Liver (tissue), 9 donors: ENCODE results near the gene SDF4. TPM values are rescaled to one million over a fixed set of nuclear protein-coding genes. Genes with fewer than 3 reads are reported as not detected.

Source experiments
- DNase-seq: peaks from one replicate; pipeline ENCODE4 v3.0.0-alpha.2; 2017; ENCODE audit warnings: low spot score
- H3K27ac ChIP-seq, 2 donors: one replicate each; pipeline ENCODE4 v1.7.0; 2013; ENCODE audit warnings: inconsistent platforms in 2 of 2, low read length in 2 of 2, control low read depth in 1 of 2, low read depth in 1 of 2, mild to moderate bottlenecking in 1 of 2
- H3K27me3 ChIP-seq, 4 donors: one replicate each; pipeline versions ENCODE4 v1.6.1 to v1.7.0; 2013; ENCODE audit warnings: low read length in 3 of 4, inconsistent platforms in 1 of 4, mild to moderate bottlenecking in 1 of 4, moderate library complexity in 1 of 4; ENCODE audit not compliant: control insufficient read depth in 4 of 4, insufficient read depth in 4 of 4
- H3K36me3 ChIP-seq, 4 donors: one replicate each; pipeline versions ENCODE4 v1.6.1 to v1.7.0; 2013; ENCODE audit warnings: low read length in 3 of 4, mild to moderate bottlenecking in 3 of 4, low read depth in 1 of 4, moderate library complexity in 1 of 4; ENCODE audit not compliant: control insufficient read depth in 4 of 4, insufficient read depth in 3 of 4
- H3K4me1 ChIP-seq, 4 donors: one replicate each; pipeline versions ENCODE4 v1.6.1 to v1.7.0; 2013; ENCODE audit warnings: low read length in 3 of 4, mild to moderate bottlenecking in 3 of 4, moderate library complexity in 1 of 4; ENCODE audit not compliant: control insufficient read depth in 4 of 4, insufficient read depth in 4 of 4
- H3K4me3 ChIP-seq, 3 donors: one replicate each; pipeline versions ENCODE4 v1.6.1 to v1.7.0; 2013; ENCODE audit warnings: low read length in 3 of 3, control low read depth in 1 of 3, low read depth in 1 of 3, mild to moderate bottlenecking in 1 of 3
- H3K9ac ChIP-seq, 2 donors: one replicate each; pipeline ENCODE4 v1.7.0; 2013; ENCODE audit warnings: low read length in 2 of 2, mild to moderate bottlenecking in 2 of 2, moderate library complexity in 2 of 2, control low read depth in 1 of 2, low read depth in 1 of 2
- H3K9me3 ChIP-seq, 4 donors: one replicate each; pipeline versions ENCODE4 v1.6.1 to v1.7.0; 2013; ENCODE audit warnings: low read length in 3 of 4; ENCODE audit not compliant: control insufficient read depth in 4 of 4
- CTCF ChIP-seq: fragments of 150-350 bp; IDR thresholded peaks from 2 replicates; pipeline ENCODE4 v1.5.1; 2017; ENCODE audit warnings: improper control_type of control experiment, low read depth, low read length; ENCODE audit not compliant: missing input control
- FOXA1 ChIP-seq: IDR thresholded peaks from 2 replicates; pipeline ENCODE4 v1.6.1; 2016; ENCODE audit warnings: antibody characterized with exemption
- FOXA2 ChIP-seq: IDR thresholded peaks from 2 replicates; pipeline ENCODE4 v1.6.1; 2016; ENCODE audit warnings: antibody characterized with exemption
- GABPA ChIP-seq, 2 donors: IDR thresholded peaks in 1 of 2; conservative IDR thresholded peaks in 1 of 2; 2 replicates each; pipeline ENCODE4 v1.6.1; 2016; ENCODE audit warnings: antibody characterized with exemption in 2 of 2, mild to moderate bottlenecking in 1 of 2, moderate library complexity in 1 of 2
- HNF4A ChIP-seq, 2 donors: conservative IDR thresholded peaks; 2 replicates each; pipeline ENCODE4 v1.6.1; 2016; ENCODE audit warnings: antibody characterized with exemption in 2 of 2, mild to moderate bottlenecking in 2 of 2
- HNF4G ChIP-seq: IDR thresholded peaks from 2 replicates; pipeline ENCODE4 v1.6.1; 2016; ENCODE audit warnings: antibody characterized with exemption
- JUND ChIP-seq, 2 donors: IDR thresholded peaks; 2 replicates each; pipeline ENCODE4 v1.6.1; 2016; ENCODE audit warnings: antibody characterized with exemption in 2 of 2
- REST ChIP-seq: IDR thresholded peaks from 2 replicates; pipeline ENCODE4 v1.6.1; 2016; ENCODE audit warnings: antibody characterized with exemption, mild to moderate bottlenecking
- RXRA ChIP-seq, 2 donors: IDR thresholded peaks; 2 replicates each; pipeline ENCODE4 v1.6.1; 2017 to 2018; ENCODE audit warnings: antibody characterized with exemption in 2 of 2, mild to moderate bottlenecking in 1 of 2
- SP1 ChIP-seq: IDR thresholded peaks from 2 replicates; pipeline ENCODE4 v1.6.1; 2018; ENCODE audit warnings: antibody characterized with exemption, mild to moderate bottlenecking
- TAF1 ChIP-seq: conservative IDR thresholded peaks from 2 replicates; pipeline ENCODE4 v1.6.1; 2016; ENCODE audit warnings: antibody characterized with exemption, mild to moderate bottlenecking
- YY1 ChIP-seq: IDR thresholded peaks from 2 replicates; pipeline ENCODE4 v1.6.1; 2016; ENCODE audit warnings: antibody characterized with exemption, mild to moderate bottlenecking
- WGBS: extraction: QIAGEN DNeasy Blood & Tissue Kit; methylation state at CpG from one replicate; pipeline ENCODE4 v1.1.7; 2013; 5-methylcytosine and 5-hydroxymethylcytosine counted together
- polyA plus RNA-seq, 2 donors: library from polyadenylated mRNA; stranded (reverse) in 1 of 2; unstranded in 1 of 2; fragments of 200-250 nt in 1 of 2; fragments of >200 nt in 1 of 2; fragmentation: Nextera tagmentation in 1 of 2; extraction: Ambion mirVana in 1 of 2; gene quantifications; one replicate each; pipeline versions ENCODE4 v1.2.1 to v1.2.3, GENCODE V29; 2013 to 2015
- total RNA-seq, 2 donors: library from RNA; depleted of rRNA; stranded (reverse); fragments of >200 nt; gene quantifications; one replicate each; pipeline ENCODE4 v1.2.3, GENCODE V29; 2014
- TF ChIP-seq, protein P1 (sequence below): IDR thresholded peaks from 2 replicates; pipeline ENCODE4 v1.6.1; 2016; ENCODE audit warnings: antibody characterized with exemption
- TF ChIP-seq, protein P2 (sequence below): IDR thresholded peaks from 2 replicates; pipeline ENCODE4 v1.6.1; 2016; ENCODE audit warnings: antibody characterized with exemption
- donor health status: healthy.
- donor health status: healthy.
- donor health status: healthy.
- donor health status: healthy.
- donor health status: healthy.

The SDF4 gene
- total and polyA plus RNA-seq, 4 donors, result 48.7 to 180 (median 75.9) TPM

DNA sequence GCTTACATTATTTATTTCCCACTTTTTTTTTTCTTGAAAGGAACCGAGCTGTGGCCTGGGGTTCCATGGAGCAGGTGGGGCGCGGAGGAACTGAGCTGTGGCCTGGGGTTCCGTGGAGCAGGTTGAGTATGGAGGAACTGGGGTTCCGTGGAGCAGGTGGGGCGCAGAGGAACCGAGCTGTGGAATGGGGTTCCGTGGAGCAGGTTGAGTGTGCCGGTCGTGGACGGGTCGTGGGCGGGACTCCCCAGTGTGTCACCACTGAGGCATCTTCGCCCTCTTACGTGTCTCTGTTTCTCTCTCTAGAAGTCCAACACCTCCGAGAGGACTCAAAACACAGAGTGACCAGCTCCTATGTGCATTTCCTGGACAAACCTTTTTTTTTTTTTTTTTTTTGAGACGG is 47.2 kb upstream of the SDF4 start:
- H3K27me3 ChIP-seq, result no peaks in the 10 kb centered on the region
- no peak overlapping the region for H3K9ac ChIP-seq
- H3K27ac ChIP-seq, result no peak overlapping the region
- TF ChIP-seq FOXA2 (no peak), GABPA (IDR thresholded peaks at IDR 0.05 in 1 of 2, conservative IDR thresholded peaks at IDR 0.05 in 1 of 2) (no peak), YY1 (no peak), TAF1 (no peak), HNF4A (conservative IDR thresholded peaks at IDR 0.05) (no peak), FOXA1 (no peak), RXRA (IDR thresholded peaks at IDR 0.05) (no peak)
- TF ChIP-seq, protein P1, sequence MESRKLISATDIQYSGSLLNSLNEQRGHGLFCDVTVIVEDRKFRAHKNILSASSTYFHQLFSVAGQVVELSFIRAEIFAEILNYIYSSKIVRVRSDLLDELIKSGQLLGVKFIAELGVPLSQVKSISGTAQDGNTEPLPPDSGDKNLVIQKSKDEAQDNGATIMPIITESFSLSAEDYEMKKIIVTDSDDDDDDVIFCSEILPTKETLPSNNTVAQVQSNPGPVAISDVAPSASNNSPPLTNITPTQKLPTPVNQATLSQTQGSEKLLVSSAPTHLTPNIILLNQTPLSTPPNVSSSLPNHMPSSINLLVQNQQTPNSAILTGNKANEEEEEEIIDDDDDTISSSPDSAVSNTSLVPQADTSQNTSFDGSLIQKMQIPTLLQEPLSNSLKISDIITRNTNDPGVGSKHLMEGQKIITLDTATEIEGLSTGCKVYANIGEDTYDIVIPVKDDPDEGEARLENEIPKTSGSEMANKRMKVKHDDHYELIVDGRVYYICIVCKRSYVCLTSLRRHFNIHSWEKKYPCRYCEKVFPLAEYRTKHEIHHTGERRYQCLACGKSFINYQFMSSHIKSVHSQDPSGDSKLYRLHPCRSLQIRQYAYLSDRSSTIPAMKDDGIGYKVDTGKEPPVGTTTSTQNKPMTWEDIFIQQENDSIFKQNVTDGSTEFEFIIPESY, result no peak
- no peaks in the 10 kb centered on the region for H3K9me3 ChIP-seq
- DNase-seq, result no peak
- H3K36me3 ChIP-seq, result no peaks in the 10 kb centered on the region
- H3K4me1 ChIP-seq, result peaks cover 12 to 33% (median 22%) of the 10 kb centered on the region in 4 donors
- WGBS, result 97% methylated on average over 16 of the region's 17 CpGs
- no peak overlapping the region for H3K4me3 ChIP-seq

- Histone ChIP-seq H3K27me3 (no peaks in the 10 kb centered on the region), H3K4me3 (no peak overlapping the region), H3K27ac (no peak overlapping the region), H3K9ac (no peak overlapping the region), H3K4me1 (peaks cover 12 to 33% (median 22%) of the 10 kb centered on the region in 4 donors), H3K9me3 (no peaks in the 10 kb centered on the region), H3K36me3 (no peaks in the 10 kb centered on the region)
- DNase-seq, result no peak
- TF ChIP-seq SP1 (peak; percentile 24), YY1 (no peak), HNF4A (conservative IDR thresholded peaks at IDR 0.05) (peak; percentile 46 to 60)
- WGBS, result 78% methylated on average over 13 of the region's 13 CpGs
Measured at GRCh38 chr1:1278620-1279019, 46.8 kb upstream of the SDF4 start.

DNA sequence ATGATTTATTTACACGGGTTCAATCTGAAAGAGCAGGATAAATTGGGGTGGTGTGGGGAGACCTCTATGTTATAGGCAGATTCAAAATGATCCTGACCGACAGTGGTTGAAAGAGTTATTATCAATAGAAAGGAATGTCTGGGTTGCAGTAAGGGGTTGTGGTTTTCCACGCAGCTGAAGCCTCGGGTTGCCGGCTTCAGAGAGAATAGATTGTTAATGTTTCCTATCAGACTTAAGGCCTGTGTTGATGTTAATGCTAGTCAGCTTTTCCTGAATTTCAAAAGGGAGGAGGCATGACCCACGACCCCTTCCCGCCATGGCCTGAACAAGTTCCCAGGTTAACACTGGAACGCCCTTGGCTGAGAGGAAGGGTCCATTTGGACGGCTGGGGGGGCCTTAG is 44.0 kb upstream of the SDF4 start:
- Histone ChIP-seq H3K9me3 (no peaks in the 10 kb centered on the region), H3K27me3 (no peaks in the 10 kb centered on the region), H3K36me3 (peaks cover 0 to under 1% (median 0%) of the 10 kb centered on the region in 4 donors), H3K4me3 (no peak overlapping the region), H3K4me1 (peaks cover 13 to 36% (median 27%) of the 10 kb centered on the region in 4 donors), H3K27ac (no peak overlapping the region), H3K9ac (no peak overlapping the region)
- no peak for DNase-seq
- TF ChIP-seq, protein P2, sequence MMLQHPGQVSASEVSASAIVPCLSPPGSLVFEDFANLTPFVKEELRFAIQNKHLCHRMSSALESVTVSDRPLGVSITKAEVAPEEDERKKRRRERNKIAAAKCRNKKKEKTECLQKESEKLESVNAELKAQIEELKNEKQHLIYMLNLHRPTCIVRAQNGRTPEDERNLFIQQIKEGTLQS, result no peak
- TF ChIP-seq CTCF, result no peak
- no peak for TF ChIP-seq HNF4G
- TF ChIP-seq, protein P1, result no peak
- no peak for TF ChIP-seq REST
- no peak for TF ChIP-seq HNF4A (conservative IDR thresholded peaks at IDR 0.05)
- no peak for TF ChIP-seq TAF1
- no peak for TF ChIP-seq FOXA2
- no peak for TF ChIP-seq JUND (IDR thresholded peaks at IDR 0.05)
- no peak for TF ChIP-seq RXRA (IDR thresholded peaks at IDR 0.05)
- 84% methylated on average over 9 of the region's 9 CpGs for WGBS
